ENCODE measurements around the gene YIPF7.

GRCh38 chr4:44583393-44583792 lies 68.0 kb downstream of the YIPF7 start:
- TF ChIP-seq CTCF (IDR thresholded peaks at IDR 0.05) (no peak), POLR2A (IDR thresholded peaks at IDR 0.05) (no peak)
